GM19023 (cell line): ENCODE measurements around the gene SFXN3.

Experiments
- ATAC-seq: cut with Tn5 transposase; IDR thresholded peaks from one replicate; pipeline ENCODE4 v1.9.1; 2021; ENCODE audit warnings: mild to moderate bottlenecking, moderate library complexity; ENCODE audit not compliant: unreplicated experiment

SFXN3 gene

GRCh38 chr10:101014966-101015581 is 16.0 kb upstream of the SFXN3 start:
- ATAC-seq: no peak

DNA sequence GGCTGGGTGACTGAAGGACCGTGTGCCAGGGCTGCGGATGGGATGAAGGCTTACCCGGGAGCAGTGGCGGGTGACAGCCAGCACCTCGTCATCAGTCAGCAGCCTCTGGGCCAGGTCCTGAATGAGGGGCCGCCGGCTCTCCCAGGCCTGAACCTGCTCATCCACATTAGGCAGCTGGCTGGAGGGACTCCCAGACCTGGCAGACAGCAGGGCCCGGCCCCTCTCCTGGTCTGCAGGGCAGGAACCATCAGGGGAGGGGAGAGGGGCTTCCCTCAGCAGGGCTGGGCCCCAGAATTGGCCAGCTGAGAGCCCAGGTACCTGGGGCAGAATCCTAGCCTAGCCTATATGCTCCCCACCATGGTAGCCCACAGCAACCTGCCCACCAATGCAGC is 15.5 kb upstream of the SFXN3 start:
- no peak for ATAC-seq

DNA sequence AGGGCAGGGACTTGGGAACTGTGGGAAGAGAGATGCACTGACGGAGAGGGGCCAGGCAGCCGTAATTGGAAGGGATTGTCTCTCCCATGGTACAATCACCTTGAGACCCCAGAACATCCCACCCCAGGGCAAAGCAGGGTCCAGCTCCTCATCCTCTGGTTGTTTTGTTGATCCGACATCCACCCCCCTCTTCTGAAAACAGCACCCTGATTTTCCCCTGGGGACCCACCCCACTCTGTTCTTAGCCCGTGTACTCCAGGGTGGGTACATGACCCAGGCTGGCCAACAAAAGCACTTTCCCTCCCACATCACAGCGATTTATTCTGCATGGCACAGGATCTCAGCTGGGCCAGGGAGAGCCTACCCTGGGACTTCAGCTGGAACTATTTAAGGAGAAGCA is 14.2 kb upstream of the SFXN3 start:
- no peak for ATAC-seq

DNA sequence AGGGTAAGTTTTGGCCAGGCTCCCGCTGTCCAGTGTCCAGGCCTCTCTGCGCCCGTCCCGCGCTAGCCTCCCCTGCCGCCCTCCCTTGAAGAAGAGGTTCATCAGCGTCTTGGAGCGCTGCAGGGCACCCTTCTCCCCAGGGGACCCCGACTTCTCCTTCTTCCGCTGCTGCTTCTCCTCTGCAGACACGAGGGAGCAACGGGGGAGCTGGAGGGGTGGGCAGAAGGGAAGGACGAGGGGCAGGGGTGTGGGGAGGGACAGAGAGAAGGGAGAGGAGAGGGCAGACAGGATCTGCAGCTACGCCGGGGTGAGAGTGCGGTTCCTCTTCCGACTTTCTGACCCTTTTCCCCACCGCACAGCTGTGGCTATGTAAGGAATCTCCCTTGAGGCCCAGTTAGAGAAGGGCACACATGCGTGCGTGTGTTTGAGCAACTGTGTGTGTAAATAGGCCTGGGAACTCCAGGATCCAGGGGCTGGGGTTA is 12.9 kb upstream of the SFXN3 start:
- ATAC-seq: no peak

GRCh38 chr10:101018600-101019439 is 12.2 kb upstream of the SFXN3 start:
- ATAC-seq: no peak

- ATAC-seq: no peak
Observed at GRCh38 chr10:101019440-101019703, 11.7 kb upstream of the SFXN3 start.

- ATAC-seq: no peak
Observed at GRCh38 chr10:101020427-101021075, 10.5 kb upstream of the SFXN3 start.

DNA sequence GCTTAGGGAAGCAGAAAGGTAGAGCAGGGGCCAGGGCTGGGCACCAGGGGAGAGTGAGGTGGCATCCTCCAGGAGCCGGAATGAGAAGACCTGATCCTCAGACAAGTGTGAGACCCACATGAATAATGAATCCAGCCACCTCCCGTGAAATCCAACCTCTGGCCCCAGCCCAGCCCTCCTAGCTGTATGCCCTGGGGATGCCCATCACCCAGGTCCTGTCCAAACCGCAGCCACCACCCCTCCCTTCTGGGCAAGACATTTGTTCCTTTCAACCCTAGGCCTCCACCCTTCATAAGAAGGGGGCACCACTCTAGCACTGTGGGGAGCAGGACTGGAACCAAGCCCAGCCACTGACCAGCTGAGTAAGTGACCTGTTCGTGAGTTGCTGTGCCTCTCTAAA is 9.8 kb upstream of the SFXN3 start:
- no peak for ATAC-seq

- no peak for ATAC-seq
Observed at GRCh38 chr10:101021692-101022251, 9.3 kb upstream of the SFXN3 start.

- no peak for ATAC-seq
Observed at GRCh38 chr10:101022967-101023705, 7.9 kb upstream of the SFXN3 start.

GRCh38 chr10:101027106-101027720 is 3.8 kb upstream of the SFXN3 start:
- ATAC-seq: no peak

GRCh38 chr10:101028446-101029337 is 2.3 kb upstream of the SFXN3 start:
- no peak for ATAC-seq

DNA sequence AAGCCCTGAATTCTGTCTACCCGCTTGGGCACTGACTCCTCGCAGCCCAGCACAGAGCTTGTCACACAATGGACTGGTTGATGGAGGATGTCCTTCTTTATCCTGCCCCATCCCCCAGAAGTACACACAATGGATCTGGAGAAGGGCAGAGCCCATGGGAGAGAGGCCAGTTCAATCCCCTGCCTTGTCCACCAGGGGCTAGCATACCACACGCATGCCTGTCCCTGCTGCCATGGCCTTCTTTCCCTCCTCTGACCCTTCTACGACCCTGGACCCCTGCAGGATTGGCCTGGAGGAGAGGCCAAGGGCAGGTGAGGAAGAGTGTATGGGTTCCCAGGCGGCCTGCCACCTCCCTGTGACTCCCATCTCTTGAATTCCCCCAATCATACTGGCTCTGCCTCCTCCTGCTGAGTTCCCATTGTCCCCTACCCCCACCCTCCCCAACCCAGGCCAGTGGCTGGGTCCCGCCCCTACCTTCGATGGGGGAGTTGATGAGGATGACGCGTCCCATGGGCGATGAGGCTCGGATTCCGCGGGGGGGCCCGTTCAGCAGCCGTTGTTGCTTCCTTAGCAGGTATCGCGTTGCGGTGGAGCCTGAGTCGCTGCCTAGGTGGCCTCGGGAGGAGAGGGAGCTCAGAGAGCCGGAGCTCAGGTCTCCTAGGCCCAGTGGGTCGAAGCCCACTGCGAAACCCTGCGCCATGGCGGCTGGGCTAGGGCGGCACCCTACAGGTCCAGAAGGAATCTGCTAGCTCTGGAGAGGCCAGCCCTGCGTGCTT is 1.3 kb upstream of the SFXN3 start:
- ATAC-seq: no peak

GRCh38 chr10:101030496-101031127 is 422 bp upstream of the SFXN3 start:
- no peak for ATAC-seq

DNA sequence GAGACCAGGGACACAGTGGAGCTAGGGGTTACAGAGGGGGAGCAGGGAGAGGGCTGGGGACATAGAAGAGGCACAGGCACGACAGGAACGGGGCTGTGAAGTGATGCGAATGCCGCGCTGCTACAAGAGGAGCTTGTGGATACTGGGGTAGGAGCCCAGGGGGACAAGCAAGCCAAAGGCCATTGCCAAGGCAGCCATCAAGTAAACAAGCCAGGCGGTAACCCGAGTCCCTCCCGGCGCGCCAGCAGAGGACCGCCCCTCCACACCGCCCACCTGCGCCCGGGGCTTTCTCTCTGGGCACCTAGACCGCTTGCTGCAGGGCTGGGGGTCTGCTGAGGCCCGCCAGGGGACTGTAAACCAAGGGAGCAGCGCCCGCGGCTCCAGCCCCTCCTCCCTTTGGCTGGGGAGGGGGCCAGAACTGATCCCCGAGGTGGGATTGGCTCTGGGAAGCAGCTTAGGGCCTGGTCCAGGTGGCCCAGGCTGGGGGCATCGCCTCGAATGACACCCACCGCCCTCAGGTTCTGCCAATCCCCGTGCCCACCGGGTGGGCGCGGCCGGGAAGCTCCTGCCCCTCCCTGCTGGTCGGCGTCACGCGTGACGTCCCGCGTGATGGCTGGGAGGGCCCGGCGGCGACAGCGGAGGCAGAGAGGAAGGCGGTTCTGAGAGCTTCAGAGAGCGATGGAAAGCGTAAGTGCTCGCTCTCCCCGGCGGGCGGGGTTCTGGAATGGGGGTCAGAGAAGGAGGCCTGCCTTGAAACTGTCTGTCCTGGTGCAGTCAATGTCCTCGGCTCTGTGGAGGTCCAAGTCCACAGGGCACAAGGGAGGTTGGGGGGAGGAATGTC is 982 bp downstream of the SFXN3 start:
- ATAC-seq: no peak

- no peak for ATAC-seq
Observed at GRCh38 chr10:101032637-101033224, 1.7 kb downstream of the SFXN3 start.

DNA sequence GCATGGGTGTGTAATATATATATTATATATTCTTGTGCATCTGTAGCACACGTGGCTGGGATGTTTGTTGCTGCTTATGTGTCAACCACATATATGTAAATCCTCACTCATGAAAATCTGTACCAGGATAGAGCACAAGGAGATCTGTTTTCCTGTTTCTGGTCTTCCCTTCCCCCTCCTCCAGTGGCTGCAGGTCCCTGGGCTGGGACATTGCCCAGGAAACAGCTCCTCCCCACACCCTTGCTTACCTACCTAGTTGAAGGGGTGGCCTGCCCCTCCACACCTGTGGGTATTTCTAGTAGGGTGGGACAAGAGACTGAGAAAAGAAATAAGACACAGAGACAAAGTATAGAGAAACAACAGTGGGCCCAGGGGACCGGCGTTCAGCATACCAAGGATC is 2.2 kb downstream of the SFXN3 start:
- ATAC-seq: no peak
